HG02870 (cell line): ENCODE results near the gene AUP1.
A peak's percentile ranks its signal among the peaks of the same experiment; 100 is the strongest.

Source experiments
- ATAC-seq: cut with Tn5 transposase; IDR thresholded peaks from one replicate; pipeline ENCODE4 v1.9.1; 2021; ENCODE audit warnings: mild to moderate bottlenecking, moderate library complexity; ENCODE audit not compliant: unreplicated experiment

AUP1 gene

DNA sequence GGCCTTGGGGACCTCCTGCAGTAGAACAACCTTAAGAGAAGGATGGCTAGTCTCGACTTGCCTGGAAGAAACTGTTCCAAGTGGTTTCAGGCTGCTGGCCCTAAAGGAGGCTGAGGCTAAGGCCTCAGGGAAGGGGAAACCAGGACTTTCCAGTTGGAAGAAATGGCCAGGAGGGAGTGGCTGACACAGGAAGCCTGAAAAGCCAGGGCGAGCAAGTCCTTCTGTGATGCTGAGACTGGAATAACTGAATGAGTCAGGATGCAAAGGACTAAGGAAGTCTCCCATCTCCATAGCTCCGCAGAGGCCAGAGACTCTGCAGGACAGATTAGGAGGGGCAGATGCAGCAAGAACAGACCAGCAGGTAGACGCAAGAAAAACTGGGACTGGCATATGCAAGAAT is 7.6 kb upstream of the AUP1 start:
- ATAC-seq = no peak

DNA sequence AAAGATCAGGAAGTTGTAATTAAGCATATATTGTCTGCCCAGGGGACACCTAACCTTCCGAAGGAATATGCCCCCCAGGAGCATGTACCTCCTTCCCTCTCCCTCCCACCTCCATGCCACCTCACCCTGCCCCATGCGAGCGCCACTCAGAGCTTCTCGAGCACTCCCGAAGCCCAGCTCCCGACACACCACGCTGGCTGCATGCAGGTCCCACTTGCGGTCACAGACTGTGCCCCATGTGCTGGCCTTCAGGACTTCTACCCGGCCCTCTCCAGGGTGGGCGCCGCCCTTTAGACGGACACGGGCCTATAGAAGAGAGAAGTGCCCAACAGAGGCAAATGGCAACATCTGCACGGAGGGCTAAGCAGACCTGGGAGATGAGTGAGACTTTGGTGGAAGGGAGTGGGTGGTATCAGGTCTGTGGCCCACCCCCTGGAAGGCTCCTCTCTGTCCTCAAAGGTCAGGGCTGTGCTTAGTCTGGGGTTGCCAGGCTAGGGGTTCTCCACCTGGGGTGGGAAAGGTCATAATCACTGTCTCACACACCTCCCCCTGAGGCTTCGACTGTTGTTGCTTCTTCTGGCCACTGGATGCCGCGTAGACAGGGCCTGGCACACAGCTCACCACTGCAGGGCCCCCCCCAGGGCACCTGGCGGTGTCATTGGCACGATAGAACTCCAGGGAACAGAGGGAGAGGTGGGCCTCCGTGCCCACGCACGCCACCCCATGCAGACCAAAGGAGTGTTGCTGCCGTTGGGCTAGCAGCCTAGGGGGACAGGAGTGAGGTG is 6.9 kb upstream of the AUP1 start:
- no peak for ATAC-seq

DNA sequence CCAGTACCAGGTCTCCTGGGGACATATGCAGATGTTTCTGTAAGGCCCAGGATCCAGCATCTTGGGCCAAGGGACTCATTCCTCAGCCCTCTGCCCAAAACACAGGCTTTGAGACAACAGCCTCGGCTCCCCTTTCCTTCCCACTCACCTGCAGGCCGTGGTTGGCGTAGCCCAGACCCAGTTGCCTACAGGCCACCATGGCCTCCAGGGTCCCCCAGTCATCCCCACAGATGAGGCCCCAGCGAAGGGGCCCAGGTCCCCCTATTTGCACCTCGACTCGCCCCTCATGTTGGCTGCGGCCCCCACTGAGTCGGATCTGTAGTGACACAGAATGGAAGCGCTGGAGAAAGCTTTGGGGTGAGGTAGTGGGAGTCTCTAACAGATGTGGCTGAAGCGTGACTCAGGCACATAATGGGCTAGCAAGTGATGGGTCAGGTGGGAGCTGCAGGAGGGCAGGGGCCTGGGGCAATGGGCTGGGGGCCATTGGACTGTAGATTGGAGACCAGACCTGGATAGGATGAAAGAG is 6.0 kb upstream of the AUP1 start:
- no peak for ATAC-seq

DNA sequence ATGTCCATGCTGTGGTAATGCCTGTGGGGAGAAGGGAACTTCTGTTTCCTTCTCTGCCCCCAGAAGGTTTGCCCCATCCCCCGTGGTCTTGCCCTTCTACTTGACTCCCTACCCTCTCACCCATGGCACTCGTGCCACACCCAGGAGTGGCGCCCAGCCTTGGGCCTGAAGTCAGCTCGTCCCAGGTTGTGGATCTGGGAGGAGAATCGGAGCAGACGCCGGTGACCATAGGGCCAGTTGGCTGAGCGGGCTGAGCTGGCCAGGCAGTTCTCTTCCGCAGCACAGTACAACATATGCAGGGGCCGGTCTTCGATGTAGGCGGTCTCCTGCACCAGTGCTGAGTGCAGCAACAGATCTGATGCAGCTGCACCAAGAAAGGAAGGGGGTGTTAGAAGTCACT is 4.9 kb upstream of the AUP1 start:
- no peak for ATAC-seq

DNA sequence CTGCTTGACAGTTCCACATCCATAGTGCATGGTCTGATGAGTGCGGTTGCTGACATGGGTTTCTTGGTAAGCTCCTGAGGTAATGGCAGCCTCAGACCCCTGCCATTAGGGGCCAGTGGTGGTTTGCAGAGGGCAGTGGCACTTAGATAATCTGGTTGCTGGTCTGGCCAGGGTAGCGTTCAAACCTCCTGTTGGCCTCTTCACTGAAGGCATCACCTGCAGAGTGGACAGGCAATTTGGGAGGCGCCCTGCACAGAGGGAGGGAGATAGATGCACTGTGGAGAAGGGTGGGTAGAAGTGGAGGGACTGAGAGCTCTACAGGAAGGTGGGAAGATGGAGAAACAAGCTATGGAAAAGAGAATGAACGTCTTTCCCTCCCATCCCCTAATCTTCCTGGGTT is 4.0 kb upstream of the AUP1 start:
- no peak for ATAC-seq

DNA sequence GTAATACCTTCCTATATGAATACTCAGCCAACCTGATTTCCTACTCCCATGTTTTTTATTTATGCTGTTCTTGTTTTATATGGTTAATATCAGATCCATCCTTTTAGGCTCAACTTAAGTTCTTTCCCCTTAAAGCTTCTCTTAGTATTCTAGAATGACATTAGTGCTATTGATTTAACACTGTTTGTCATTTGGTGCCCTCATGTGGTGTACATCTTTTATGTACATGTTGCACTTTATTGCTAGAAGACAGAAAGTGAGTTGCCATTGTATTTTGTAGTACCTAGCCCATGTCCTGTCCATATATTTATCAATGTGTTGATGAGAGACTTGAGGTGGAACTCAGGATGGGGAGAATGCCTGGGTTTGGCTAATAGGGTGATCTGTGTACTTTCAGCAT is 2.7 kb upstream of the AUP1 start:
- no peak for ATAC-seq

DNA sequence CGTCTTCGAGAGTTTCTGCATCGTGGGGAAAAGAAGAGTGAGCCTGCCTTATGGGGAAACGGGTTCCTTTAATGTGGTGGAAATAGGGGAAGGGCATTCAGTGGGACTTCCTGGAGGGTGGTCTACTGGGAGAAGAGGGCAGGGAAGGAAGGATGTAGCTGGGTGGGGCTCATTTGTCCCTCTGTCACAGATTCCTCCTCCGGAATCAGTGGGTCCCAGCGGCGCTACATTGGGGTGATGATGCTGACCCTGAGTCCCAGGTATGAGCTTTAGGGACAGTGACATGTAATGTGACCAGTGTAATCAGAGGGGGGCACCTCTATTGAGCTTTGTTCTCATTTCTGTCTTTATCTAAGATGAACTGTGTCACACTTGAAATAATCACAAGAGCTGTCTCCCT is 2.2 kb upstream of the AUP1 start:
- ATAC-seq = no peak

DNA sequence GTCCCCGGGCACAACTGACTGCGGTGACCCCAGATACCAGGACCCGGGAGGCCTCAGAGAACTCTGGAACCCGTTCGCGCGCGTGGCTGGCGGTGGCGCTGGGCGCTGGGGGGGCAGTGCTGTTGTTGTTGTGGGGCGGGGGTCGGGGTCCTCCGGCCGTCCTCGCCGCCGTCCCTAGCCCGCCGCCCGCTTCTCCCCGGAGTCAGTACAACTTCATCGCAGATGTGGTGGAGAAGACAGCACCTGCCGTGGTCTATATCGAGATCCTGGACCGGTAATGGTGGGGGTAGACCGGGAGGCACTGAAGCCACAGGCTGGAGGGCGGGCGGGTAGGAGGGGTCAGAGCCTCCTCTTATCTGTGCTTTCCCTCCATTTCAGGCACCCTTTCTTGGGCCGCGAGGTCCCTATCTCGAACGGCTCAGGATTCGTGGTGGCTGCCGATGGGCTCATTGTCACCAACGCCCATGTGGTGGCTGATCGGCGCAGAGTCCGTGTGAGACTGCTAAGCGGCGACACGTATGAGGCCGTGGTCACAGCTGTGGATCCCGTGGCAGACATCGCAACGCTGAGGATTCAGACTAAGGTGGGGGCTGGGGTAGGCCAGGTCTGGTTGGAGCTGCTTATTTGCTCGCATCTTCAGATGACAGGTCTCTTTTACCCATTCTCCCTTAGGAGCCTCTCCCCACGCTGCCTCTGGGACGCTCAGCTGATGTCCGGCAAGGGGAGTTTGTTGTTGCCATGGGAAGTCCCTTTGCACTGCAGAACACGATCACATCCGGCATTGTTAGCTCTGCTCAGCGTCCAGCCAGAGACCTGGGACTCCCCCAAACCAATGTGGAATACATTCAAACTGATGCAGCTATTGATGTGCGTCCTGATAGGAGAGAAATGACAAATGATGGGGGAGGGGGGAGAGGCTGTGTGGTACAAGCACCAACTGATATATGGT is 1.0 kb upstream of the AUP1 start:
- ATAC-seq = peak; percentile 24

DNA sequence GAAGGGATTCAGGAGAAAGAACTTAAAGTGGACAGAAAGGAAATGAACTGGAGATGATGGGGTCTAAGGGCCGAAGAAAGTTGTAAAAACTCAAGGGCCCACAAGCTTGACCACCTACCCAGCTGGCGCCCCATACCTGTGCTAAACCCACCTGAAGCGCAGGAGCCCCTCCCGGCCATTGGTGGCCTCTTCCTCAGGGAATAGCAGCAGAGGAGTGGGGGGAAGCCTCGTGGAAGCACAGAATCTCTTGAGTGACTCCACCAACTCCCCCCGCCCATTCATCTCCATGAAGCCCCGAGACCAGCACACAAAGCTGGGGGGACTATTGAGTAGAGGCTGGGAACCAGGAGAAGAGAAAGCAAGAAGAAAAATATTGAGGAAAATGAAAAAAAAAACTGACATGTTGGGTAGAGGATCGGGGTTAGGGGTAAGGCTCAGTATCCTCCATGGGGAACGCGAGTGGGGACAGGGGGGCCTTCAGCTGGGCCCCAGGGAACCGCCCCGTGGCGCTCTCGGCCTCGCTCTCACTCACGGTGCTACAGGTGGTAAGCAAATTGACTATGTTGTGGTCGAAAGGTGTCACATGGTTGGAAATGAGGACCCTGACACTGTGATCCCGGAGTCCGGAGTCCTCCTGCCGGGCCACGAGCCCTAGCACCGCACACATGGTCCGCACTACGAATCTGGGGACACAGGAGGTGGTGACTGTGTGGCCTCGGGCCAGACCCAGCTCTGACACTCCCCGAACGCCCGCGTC is 728 bp downstream of the AUP1 start:
- peak; percentile 5 for ATAC-seq

DNA sequence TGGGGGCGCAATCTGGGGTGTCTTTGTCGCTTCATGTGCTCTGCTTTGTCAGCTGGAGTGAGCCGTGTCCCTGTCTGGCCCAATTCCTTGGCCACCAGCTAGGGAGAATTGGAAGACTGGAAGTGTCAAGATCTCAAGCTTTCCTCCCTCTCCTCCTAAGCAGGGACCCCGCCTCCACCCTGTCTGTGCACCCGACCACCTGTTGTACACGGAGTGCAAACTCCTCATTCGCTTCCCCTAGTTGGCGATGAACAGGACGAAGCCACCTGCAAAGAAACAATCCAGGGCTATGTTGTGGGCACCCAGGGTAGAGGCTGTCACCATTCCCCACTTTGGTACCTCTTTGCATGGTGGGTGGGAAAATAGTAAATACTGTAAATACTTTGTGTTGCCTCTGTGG is 1.8 kb downstream of the AUP1 start:
- no peak for ATAC-seq

DNA sequence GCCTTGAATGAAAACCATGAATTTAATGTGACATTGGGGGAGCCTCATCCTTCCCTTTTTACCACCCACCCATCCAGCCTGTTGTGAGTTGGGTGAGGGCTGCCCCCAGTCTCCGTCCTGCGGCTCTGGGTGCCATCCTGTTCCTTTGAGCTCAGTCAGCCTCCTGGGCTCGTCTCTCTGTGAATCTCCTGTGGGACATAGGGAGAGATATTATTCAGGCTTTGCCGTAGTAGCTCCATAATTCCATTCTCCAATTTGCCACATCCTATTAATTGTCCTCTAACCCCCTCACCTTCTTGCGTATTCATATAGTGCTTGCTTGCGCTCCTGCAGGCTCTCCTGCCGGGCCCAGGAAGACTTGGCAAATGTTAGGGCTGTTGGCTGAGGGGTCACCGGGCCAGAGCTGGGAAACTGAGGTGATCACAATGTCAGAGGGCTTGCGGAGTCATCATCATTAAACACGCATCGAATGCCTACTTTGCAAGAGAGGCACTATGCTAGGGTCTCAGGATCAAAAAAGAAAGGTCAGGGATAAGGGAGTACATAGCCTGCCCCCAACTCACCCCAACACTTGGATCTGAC is 2.8 kb downstream of the AUP1 start:
- no peak for ATAC-seq

DNA sequence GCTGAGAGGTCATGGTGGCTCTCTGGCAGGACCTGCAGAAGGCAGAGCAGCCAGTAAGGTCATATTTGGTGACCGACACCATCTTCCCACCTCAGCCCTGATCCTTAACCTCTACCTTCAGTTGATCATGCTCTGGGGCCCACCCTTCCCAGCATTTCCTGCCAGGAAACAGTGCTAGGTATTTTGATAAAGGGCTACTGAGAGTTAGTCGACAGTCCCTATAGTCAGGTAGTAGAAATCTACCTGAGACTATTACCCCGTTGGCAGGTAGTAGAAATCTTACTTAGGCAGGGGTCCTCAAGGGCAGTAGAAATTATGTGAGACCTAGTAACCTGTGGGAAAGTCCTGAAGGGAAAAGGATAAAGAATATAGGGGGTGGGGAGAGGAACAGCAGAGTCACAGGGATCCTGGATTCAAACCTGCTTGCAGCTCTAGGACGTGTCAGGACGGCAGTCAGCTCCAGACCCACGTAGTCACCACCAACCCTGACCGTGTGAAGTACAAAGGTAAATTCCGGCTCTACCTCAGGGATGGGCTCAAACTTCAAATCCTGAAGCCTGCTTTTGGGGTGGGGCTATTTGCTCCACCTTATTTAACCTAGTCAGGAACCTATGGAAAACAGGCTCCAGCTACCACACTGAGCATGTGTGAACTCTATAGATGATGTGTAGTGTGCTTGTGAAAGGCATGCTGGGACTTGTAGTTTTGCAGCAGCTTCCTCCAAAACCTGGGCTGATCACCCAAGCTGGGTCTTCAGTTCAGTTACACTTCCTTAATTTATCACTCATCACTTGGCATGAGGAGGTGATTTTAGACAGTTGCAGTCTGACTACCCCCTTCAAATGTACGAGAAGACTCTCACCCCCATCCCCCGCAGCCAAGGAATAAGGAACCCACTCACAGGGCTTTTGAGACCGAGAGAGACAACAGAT is 3.5 kb downstream of the AUP1 start, which contains the start of gene DQX1:
TSS of gene DQX1 (minus strand) at position 515 of the 932 bp plus-strand sequence. CDS start at position 13, 502 bp downstream.
- no peak for ATAC-seq

DNA sequence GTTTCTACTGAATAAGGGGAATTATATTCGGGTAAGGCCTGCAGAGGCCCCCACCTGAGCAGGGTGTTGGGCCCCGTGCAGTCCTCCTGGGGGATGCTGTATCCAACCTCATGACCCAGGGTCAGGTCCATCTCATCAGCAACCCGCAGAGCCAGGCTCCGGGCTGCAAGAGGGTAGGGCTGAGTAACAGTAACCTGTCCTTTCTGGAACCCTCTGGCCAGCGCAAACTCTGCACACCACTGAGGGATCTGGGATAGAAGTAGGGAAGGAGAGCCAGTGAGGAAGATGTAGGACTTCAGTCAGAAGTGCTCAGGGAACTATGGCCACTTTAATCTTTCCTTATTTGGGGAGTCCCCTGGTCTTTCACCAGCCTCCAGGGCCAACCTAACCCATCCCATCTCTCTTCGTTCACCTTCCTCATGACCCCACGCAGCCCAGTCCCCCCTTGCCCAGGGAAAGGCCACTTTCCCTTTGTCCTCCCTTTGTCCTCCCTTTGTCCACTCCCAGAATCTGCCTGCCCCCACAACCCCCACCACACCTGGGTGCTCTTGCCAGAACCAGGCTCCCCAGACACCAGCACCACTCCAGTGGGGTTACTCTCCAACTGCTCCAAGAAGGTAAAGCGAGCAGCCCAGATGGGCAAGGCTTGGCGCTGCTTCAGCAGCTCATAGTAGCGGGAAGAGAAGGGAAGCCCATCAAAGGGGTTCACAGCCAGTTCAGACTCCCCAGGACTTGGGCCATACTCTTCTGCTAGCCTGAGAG is 4.4 kb downstream of the AUP1 start:
- no peak for ATAC-seq

DNA sequence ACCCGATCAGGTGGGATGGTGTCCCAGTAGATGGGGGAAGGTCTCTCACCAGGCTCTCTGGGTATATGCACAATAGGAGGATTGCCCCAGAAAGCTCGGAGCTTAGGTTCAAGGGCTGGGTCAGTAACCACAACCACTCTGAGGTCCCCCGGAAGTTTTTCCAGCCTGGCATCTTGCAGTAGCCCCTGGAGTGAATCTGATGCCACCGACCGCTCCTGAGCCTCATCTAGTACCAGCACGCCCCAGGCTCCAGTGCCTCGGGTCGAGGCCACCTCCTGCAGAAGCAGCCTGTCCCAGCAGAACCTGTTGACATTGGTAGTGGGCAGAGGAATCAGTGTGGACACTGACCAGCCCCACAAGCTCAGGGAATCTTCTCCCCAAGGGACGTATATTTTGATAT is 5.5 kb downstream of the AUP1 start:
- ATAC-seq = no peak

DNA sequence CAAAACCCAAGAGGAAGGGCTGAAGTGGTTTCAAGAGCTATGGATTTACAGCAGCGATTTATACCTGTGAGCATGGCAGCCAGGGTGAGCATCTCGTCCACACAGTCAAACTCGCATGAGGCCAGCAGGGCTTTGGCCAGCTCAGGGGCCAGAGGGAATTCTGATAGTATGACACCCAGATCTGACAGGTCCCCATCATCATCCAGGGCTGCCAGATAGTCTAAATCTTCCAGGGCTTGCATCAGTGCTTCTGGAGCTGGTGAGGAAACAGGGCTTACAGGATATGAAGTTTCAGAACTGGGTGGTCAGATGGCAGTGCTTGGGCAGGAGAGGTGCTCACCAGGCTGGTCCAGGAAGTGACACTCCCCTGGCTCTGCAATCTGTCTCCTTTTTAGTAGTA is 7.0 kb downstream of the AUP1 start:
- no peak for ATAC-seq

DNA sequence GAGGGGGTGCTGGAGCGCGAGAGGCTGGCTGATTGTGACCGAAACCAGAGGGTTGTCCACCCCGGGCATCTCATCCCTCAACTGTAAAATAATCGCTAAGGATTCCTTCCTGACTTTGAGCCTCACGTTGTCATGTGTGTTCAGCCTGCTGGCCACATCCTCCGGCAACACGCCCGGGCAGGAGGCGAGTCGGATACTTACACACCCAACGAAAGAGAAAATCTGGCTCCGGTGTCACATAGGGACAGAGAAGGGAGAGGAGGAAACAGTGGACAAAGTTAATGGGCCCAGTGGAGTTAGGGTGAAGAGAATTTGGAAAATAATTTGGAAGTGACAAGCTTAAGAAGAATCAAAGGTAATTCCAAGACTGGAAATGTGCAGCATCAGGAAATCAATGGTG is 12.9 kb downstream of the AUP1 start:
- ATAC-seq = no peak

DNA sequence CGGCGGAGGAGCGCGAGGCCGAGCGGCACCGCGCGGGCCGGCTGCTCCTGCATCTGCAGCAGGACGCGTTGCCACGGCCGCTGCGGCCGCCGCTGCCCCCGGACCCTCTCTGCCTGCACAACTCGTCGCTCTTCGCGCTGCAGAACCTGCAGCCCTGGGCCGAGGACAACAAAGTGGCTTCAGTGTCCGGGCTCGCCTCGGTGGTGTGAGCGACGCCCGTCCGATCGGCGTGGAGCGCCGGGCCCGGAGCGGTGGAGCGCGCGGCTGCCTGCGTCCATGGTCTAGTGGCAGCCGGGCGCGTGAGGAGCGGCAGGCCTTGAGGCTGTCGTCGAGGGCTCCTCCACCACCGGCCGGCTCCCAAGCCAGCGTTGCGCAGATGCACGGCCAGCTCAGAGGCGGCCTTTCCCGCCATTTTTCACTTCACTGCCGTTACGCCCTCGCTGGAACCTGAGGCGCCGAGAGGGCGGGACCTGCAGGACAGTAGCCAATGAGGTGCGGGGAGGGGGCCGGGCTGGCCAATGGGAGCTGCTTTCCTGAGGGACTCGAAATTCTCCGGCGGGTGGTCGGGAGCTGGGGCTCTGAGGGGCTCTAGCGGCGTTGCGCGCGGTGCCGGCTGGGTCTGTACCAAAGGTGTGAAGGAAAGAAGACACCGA is 13.4 kb downstream of the AUP1 start:
- ATAC-seq = no peak

DNA sequence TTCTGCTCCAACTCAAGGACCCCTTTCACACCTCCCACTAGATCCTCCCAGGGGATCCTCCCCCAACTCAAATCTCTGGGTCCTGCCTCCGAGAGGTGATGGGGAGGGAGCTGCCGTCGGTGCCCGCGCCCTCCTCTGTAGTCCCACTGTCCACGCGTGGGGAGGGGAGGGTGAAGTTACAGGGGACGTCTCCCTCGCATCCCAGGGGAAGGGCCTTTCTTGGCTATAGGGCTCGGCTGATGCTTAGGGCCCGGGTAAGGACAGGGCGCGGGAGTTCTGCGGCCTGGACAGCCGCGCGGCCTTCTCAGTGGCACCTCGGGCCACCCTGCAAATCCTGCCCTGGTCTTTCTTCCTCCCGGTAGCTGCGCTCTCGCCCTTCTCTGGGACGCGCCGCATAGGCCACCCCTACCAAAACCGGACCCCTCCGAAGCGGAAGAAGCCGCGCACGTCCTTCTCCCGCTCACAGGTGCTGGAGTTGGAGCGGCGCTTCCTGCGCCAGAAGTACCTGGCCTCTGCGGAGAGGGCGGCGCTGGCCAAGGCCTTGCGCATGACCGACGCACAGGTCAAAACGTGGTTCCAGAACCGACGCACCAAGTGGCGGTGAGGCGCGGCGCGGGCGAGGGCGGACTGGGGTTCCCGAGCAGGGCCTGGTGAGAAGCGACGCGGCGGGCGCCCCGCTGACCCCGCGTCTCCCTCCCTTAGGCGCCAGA is 14.1 kb downstream of the AUP1 start:
- no peak for ATAC-seq
